ENCODE results near the gene MRPL27.
"Not testable (repeated sequence)": the region's sequence is repeated elsewhere in the genome, so short reads cannot be mapped to it uniquely, and the experiment has no call there.

The MRPL27 gene

DNA sequence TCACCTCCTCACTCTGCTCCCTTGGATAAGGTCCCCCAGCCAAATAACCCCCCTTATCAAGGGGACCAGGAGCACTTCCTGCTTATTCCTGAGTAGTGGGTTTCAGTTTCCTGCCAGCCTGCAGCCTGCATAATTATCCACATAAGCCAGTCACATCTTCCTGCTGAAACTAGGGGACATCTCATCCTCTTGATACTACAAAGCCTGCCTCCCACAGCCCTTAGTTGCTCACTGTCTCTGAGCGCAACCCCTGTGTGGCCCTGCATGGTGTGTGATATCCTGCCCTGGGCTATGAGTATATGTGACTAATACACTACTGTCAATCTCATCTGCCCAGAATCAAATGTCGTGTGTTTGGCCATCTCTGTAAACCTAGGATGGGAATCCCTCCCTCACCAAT lies 35.0 kb downstream of the MRPL27 start:
- no peak for DNase-seq (ENCODE audit: extremely low read depth, low read depth)
- TF ChIP-seq, protein P1, sequence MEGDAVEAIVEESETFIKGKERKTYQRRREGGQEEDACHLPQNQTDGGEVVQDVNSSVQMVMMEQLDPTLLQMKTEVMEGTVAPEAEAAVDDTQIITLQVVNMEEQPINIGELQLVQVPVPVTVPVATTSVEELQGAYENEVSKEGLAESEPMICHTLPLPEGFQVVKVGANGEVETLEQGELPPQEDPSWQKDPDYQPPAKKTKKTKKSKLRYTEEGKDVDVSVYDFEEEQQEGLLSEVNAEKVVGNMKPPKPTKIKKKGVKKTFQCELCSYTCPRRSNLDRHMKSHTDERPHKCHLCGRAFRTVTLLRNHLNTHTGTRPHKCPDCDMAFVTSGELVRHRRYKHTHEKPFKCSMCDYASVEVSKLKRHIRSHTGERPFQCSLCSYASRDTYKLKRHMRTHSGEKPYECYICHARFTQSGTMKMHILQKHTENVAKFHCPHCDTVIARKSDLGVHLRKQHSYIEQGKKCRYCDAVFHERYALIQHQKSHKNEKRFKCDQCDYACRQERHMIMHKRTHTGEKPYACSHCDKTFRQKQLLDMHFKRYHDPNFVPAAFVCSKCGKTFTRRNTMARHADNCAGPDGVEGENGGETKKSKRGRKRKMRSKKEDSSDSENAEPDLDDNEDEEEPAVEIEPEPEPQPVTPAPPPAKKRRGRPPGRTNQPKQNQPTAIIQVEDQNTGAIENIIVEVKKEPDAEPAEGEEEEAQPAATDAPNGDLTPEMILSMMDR (IDR thresholded peaks at IDR 0.05; ENCODE audit: low read depth, low read length, missing control alignments), result no peak
- H3K4me3 ChIP-seq (replicated peaks; ENCODE audit: low read depth, low read length), result no peak overlapping the region

GRCh38 chr17:50333291-50334057 lies 39.5 kb downstream of the MRPL27 start:
- TF ChIP-seq, protein P1 (IDR thresholded peaks at IDR 0.05; ENCODE audit: low read depth, low read length, missing control alignments), result peak; percentile 13
- not testable (repeated sequence) for DNase-seq (ENCODE audit: extremely low read depth, low read depth); H3K4me3 ChIP-seq (replicated peaks; ENCODE audit: low read depth, low read length)

GRCh38 chr17:50332196-50332595 lies 40.8 kb downstream of the MRPL27 start:
- no peak overlapping the region for H3K4me3 ChIP-seq (replicated peaks; ENCODE audit: low read depth, low read length)
- no peak for DNase-seq (ENCODE audit: extremely low read depth, low read depth)
- TF ChIP-seq, protein P1 (IDR thresholded peaks at IDR 0.05; ENCODE audit: low read depth, low read length, missing control alignments), result no peak

DNA sequence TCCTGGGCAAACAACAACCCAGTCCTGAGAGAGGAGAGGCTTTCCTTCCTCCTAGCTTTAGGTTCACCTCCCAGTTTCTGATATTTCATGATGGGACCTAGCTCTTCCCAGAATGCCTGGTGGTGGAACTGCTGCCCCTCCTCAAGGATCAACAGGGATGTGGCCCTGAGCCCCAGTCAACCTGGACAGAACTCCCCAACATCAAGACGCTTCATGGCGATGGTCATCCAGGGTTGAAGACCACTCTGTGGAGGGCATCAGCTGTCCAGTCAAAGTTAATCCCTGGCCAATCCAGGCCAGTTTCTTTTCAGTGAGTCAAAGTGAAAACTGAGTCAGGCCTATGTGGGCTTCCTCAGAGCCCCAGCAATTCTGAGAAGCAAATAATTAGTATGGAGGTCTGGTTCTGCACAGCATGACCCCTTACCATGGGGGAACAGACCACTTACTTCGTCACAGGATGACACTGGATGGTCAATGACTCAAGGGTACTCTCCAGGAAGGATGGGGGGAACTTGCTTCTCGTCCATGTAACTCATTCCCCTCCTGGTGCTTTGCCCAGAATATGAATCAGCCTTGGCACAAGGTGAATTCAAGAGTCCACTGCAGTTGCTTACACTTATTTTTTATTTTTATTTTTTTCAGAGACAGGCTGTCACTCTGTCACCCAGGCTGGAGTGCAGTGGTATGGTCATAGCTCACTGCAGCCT lies 41.7 kb downstream of the MRPL27 start:
- DNase-seq (ENCODE audit: extremely low read depth, low read depth), result no peak
- H3K4me3 ChIP-seq (replicated peaks; ENCODE audit: low read depth, low read length), result no peak overlapping the region
- TF ChIP-seq, protein P1 (IDR thresholded peaks at IDR 0.05; ENCODE audit: low read depth, low read length, missing control alignments), result no peak

DNA sequence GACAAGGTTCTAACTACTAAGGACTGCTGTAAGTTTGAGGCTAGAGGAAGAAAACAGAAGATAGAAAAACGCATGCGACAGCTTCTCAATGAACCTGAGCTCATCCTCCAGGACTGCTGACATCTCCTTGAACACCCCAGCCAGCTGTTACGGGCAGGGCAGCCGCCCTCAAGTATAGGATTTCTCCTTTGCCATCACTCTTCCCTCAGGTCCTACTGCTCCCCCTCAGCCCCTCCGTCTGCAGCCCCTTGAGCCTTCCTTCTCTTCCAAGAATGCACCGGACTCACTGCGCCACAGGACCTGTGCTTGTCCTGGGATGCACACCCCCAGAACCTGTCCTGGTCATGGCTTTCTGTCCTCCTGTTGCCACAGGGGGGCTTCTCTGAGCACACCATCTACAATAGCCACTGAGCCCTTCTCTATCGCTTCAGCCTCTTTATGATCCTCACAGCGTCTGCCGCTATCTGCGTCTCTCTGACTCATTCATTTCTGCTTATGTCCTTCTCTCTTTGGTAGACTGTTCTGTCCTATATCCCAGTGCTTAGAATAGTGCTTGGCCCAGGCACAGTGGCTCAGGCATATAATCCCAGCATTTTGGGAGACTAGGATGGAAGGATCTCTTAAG lies 42.7 kb downstream of the MRPL27 start:
- H3K4me3 ChIP-seq (replicated peaks; ENCODE audit: low read depth, low read length), result no peak overlapping the region
- TF ChIP-seq, protein P1 (IDR thresholded peaks at IDR 0.05; ENCODE audit: low read depth, low read length, missing control alignments), result no peak
- no peak for DNase-seq (ENCODE audit: extremely low read depth, low read depth)

- TF ChIP-seq, protein P1 (IDR thresholded peaks at IDR 0.05; ENCODE audit: low read depth, low read length, missing control alignments), result no peak
- DNase-seq (ENCODE audit: extremely low read depth, low read depth), result no peak
- no peak overlapping the region for H3K4me3 ChIP-seq (replicated peaks; ENCODE audit: low read depth, low read length)
Measured at GRCh38 chr17:50329716-50330115, 43.3 kb downstream of the MRPL27 start.

All from HFF-Myc (cell line).